ENCODE data around the gene ROBO1.
A peak's percentile ranks its signal among the peaks of the same experiment; 100 is the strongest.

ROBO1 gene

DNA sequence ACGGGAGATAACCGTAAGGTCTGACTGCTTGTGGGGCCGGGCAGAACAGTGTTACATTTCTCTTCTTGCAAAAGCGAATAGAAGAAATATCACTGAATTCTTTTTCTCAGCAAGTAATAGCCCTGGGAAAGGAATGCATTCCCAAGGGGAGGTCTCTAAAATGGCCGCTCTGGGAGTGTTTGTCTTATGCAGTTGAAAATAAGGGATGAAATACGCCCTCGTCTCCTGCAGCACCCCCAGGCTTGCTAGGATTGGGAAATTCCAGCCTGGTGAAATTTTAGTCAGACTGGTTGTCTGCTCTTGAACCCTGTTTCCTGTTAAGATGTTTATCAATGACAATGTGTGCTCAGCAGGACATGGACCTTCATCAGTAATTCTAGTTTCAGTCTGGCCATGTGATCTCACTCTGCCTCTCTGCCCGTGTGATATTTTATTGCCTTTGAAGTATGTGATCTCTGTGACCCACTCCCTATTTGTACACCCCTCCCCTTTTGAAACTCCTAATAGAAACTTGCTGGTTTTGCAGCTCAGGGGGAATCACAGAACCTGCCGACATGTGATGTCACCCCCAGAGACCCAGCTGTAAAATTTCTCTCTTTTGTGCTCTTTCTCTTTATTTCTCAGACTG is 715.6 kb downstream of the ROBO1 start:
- Mint-ChIP-seq H3K4me1 (ENCODE audit: low read depth) (no peaks in the 10 kb centered on the region), H3K27ac (no peak overlapping the region), H3K9me3 (ENCODE audit: low read depth) (peaks cover 39% of the 10 kb centered on the region), H3K27me3 (no peaks in the 10 kb centered on the region), H3K36me3 (no peaks in the 10 kb centered on the region), H3K4me3 (no peak overlapping the region)

DNA sequence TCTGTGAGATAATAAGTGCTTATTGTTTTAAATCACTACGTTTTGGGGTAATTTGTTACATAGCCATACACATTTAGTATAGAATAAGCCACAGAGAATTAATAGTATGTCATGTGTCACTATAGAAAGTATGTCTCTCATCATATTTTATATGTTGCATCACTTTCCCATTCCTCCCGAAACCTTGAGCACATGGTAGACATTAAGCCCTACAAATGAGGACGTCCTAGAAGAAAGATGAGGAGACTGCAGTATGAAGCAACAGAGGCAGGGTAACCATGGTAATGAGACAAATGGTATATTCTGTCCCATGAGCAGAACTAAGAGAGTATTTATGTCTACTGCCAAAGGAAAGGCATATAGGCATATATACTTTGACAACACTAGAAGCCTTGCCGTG is 720.2 kb downstream of the ROBO1 start:
- no peaks in the 10 kb centered on the region for H3K36me3 Mint-ChIP-seq
- peaks cover 24% of the 10 kb centered on the region for H3K9me3 Mint-ChIP-seq (ENCODE audit: low read depth)
- H3K4me1 Mint-ChIP-seq (ENCODE audit: low read depth): no peaks in the 10 kb centered on the region
- no peak overlapping the region for H3K27ac Mint-ChIP-seq
- no peak overlapping the region for H3K4me3 Mint-ChIP-seq
- H3K27me3 Mint-ChIP-seq: no peaks in the 10 kb centered on the region

DNA sequence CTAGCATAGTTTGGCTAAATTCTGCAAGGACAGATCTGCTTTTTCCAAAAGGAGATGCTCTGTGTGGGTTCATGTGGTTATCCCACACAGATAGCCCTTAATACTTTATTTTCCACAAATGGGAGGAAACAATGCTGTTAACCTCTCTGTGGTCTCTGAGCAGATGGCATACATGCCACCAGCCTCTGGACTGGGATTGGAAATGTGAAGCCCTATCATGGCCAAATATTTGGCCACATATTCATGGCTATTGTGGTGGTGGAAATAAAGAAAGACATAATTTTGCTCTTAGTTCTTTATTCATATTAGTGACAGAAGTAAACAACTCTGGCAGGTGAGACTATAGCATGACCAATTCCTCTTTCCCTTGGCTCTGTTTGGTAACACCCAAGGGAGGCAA is 726.2 kb downstream of the ROBO1 start:
- no peak overlapping the region for H3K27ac Mint-ChIP-seq
- no peaks in the 10 kb centered on the region for H3K36me3 Mint-ChIP-seq
- H3K4me3 Mint-ChIP-seq: no peak overlapping the region
- no peaks in the 10 kb centered on the region for H3K4me1 Mint-ChIP-seq (ENCODE audit: low read depth)
- no peaks in the 10 kb centered on the region for H3K27me3 Mint-ChIP-seq
- H3K9me3 Mint-ChIP-seq (ENCODE audit: low read depth): peaks cover 10% of the 10 kb centered on the region

DNA sequence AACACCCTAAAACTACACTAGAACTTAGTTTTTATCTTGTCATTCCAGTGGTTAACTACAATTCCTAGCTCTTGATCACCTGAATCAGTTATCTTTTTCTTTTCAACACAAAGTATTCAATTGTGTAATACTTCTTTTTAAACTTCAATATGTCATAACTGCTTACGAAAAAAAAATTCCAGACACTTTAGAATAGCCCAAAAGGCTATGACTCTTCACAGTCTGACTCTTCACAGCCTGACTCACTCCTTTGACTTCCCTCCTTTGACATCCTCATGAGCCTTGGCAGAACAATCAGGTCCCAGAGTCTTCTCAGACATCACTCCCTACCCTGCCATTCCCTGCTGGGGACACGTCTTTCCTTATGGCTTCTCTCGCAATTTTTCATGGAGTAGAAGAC is 727.1 kb downstream of the ROBO1 start:
- H3K36me3 Mint-ChIP-seq: no peaks in the 10 kb centered on the region
- H3K27me3 Mint-ChIP-seq: no peaks in the 10 kb centered on the region
- peaks cover 10% of the 10 kb centered on the region for H3K9me3 Mint-ChIP-seq (ENCODE audit: low read depth)
- H3K4me1 Mint-ChIP-seq (ENCODE audit: low read depth): no peaks in the 10 kb centered on the region
- H3K4me3 Mint-ChIP-seq: no peak overlapping the region
- H3K27ac Mint-ChIP-seq: no peak overlapping the region

DNA sequence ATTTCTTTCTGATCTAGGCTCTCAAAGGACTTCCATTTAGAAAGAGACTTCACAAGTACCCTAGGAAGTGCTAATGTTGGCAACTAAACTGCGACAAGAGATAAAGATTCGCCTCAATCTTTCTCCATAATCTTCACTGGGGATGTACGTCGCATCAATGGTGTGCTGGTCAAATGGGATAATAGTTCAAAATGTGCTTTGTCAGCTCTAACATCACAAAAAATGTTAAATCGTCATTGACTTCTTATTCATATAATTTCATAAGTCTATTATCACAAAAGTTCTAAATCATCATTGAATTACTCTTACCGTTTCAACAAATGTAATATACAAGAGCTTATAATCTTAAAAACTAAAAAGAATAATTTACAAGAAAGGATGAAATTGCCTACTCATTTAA is 727.7 kb downstream of the ROBO1 start:
- Mint-ChIP-seq H3K9me3 (ENCODE audit: low read depth) (peaks cover 10% of the 10 kb centered on the region), H3K36me3 (no peaks in the 10 kb centered on the region), H3K4me3 (no peak overlapping the region), H3K27ac (no peak overlapping the region), H3K4me1 (ENCODE audit: low read depth) (no peaks in the 10 kb centered on the region), H3K27me3 (no peaks in the 10 kb centered on the region)

DNA sequence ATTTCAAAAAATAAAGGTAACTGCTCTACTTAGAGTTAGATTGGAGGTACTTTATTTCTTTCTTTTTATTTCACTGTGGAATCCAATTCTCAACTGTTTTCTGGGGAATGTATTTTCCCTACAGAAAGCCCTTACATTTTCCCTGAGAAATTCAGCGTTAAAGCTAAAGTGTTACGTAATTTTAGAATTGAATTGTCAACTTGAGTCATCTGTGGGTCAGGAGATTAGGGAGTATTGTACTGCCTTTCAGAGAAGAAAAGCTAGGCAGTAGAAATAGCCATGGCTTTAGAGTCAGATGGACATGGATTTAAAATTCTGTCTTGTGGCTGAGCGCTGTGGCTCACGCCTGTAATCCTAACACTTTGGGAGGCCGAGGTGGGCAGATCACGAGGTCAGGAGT is 728.6 kb downstream of the ROBO1 start:
- no peak overlapping the region for H3K27ac Mint-ChIP-seq

DNA sequence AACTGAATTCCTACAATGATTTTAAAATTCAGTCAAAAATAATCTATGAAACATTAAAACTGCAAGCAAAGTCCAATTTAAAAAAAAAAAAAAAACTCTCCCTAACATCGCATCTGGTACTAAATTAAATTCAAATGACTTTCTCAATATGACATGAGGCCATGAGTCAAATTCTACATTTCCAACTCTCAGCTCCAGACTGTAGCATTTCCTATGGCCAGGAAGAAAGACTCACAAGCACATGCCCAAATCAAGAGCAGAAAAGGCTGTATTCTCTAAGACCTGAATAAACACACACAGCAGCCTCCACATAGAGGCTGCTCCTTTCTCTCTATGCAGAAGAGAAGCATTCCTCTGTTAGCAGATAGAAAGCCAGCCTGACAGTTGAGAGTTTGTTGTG is 729.2 kb downstream of the ROBO1 start:
- Mint-ChIP-seq H3K9me3 (ENCODE audit: low read depth) (peaks cover 10% of the 10 kb centered on the region), H3K27me3 (no peaks in the 10 kb centered on the region), H3K27ac (no peak overlapping the region), H3K4me1 (ENCODE audit: low read depth) (no peaks in the 10 kb centered on the region), H3K4me3 (no peak overlapping the region), H3K36me3 (no peaks in the 10 kb centered on the region)

More for the DNA sequence above, 728.6 kb downstream of the ROBO1 start:
- no peaks in the 10 kb centered on the region for H3K27me3 Mint-ChIP-seq
- no peak overlapping the region for H3K4me3 Mint-ChIP-seq
- no peaks in the 10 kb centered on the region for H3K4me1 Mint-ChIP-seq (ENCODE audit: low read depth)
- H3K36me3 Mint-ChIP-seq: no peaks in the 10 kb centered on the region
- H3K9me3 Mint-ChIP-seq (ENCODE audit: low read depth): peaks cover 10% of the 10 kb centered on the region

DNA sequence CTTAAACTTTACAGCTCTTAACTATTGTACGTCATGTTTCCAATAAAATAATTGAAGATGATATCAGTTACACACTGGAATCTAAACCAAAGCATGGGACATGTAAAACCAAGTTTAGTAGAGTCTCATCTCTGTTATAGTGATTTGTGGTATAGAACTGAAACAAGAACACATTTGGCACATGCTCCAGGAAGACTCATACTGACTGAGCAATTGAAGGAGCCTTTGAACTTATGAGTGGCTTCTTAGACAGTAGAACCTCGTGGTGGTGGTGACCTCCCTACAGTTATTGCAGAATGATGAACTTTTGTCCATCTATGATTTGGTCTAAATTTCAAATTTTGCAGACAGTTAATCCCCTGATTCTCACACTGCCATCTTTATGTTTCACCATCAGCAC is 729.7 kb downstream of the ROBO1 start:
- H3K4me3 Mint-ChIP-seq: no peak overlapping the region
- peaks cover 10% of the 10 kb centered on the region for H3K9me3 Mint-ChIP-seq (ENCODE audit: low read depth)
- no peaks in the 10 kb centered on the region for H3K27me3 Mint-ChIP-seq
- H3K36me3 Mint-ChIP-seq: no peaks in the 10 kb centered on the region
- no peak overlapping the region for H3K27ac Mint-ChIP-seq
- no peaks in the 10 kb centered on the region for H3K4me1 Mint-ChIP-seq (ENCODE audit: low read depth)

DNA sequence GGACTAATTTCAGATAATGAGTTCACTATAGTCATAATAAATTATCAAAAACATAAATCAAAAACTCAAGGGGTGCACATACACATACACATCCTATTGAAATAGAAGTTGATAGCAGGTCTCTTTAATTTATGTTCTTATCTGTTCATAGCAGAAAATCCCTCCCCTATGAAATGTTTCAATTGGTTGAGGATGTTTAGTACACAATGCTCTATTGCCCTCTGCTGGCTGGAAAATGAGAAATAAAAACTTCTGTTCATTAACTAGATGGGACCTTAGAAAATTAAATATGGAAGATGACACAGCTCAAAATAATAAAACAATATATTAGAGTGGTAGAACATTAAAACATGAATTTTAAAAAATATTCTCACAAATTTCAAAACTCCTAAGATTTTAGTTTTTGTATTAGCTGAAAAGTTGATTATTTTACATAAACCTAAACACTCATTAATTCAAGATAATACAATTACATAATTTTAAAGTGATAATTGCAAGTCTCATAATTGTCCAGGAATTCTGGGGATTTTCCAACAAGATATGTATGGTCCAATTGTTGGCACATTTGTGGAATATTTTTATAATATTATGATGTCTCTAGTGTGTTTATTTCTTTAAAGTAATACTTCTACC is 735.0 kb downstream of the ROBO1 start:
- no peaks in the 10 kb centered on the region for H3K27me3 Mint-ChIP-seq
- H3K4me3 Mint-ChIP-seq: no peak overlapping the region
- no peaks in the 10 kb centered on the region for H3K9me3 Mint-ChIP-seq (ENCODE audit: low read depth)
- H3K36me3 Mint-ChIP-seq: no peaks in the 10 kb centered on the region
- H3K4me1 Mint-ChIP-seq (ENCODE audit: low read depth): no peaks in the 10 kb centered on the region
- H3K27ac Mint-ChIP-seq: no peak overlapping the region

DNA sequence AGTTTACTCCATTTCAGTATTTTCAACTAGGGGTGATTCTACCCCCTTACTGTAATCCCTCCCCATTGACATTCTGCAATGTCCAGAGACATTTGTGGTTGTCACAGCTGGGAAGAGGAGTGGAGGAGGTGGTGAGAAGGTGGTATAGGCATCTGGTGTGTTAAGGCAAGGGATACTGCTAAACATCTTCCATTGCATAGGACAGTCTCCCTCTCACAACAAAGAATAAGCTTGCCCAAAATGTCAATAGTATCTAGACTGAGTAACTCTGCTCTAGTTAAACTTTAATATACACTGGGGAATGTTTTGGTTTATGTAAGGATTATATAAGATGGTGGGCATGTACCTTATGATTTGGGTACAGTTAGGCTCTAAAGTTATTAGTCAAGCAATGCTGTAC is 737.6 kb downstream of the ROBO1 start:
- Mint-ChIP-seq H3K36me3 (no peaks in the 10 kb centered on the region), H3K27ac (no peak overlapping the region), H3K4me1 (ENCODE audit: low read depth) (no peaks in the 10 kb centered on the region), H3K9me3 (ENCODE audit: low read depth) (no peaks in the 10 kb centered on the region), H3K27me3 (no peaks in the 10 kb centered on the region), H3K4me3 (no peak overlapping the region)

DNA sequence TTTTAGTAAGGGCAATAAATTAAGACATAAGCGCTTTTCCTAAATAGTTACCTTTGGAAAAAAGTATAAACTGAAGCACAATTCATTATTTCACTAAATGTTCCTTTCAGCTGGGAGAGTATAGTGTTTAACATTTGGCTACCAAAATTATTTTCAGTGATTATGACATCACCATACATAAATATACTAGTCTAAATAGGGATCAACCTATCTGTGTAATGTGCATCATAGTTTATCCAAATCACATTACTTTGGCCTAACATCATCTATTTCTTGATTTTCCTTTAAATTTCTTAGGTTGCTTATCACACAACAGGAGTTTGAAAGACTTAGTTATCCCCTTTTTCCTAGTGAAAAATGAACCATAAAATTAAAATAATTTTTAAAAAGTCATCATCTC is 738.9 kb downstream of the ROBO1 start:
- Mint-ChIP-seq H3K36me3 (no peaks in the 10 kb centered on the region), H3K27ac (no peak overlapping the region), H3K4me1 (ENCODE audit: low read depth) (no peaks in the 10 kb centered on the region), H3K9me3 (ENCODE audit: low read depth) (no peaks in the 10 kb centered on the region), H3K4me3 (no peak overlapping the region), H3K27me3 (no peaks in the 10 kb centered on the region)

DNA sequence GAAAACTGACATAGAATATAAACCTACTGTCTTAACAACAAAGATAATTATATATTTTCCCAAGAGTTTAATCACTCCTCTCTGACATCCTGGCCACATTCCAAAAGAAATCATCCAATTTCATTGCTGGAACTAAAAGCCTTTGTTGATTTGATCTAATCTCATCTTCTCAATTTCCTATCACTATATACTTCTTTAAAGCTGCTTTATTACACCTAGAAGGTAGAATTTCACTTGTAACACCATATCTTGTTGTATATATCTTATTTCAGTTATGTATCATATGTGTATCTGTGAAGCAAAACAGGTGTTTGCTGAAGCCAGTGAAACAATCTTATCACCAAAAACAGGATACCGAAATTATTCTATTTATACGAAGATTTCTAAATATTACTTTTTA is 740.2 kb downstream of the ROBO1 start:
- Mint-ChIP-seq H3K27ac (no peak overlapping the region), H3K27me3 (no peaks in the 10 kb centered on the region), H3K36me3 (no peaks in the 10 kb centered on the region), H3K4me3 (no peak overlapping the region), H3K4me1 (ENCODE audit: low read depth) (no peaks in the 10 kb centered on the region), H3K9me3 (ENCODE audit: low read depth) (no peaks in the 10 kb centered on the region)

DNA sequence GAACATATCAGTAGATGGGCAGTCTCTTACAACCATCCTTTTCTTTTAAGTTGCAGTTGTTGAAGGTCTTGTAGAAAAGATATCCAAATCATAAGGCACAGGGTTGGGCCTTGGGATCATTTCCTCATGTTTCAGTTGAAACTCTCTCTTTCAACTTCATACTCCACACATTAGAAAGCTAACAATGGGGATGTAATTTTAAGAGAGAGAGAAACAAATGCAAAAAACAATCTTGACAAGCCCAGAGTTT is 747.9 kb downstream of the ROBO1 start:
- Mint-ChIP-seq H3K36me3 (no peaks in the 10 kb centered on the region), H3K27me3 (peaks cover 12% of the 10 kb centered on the region), H3K4me3 (peak overlapping the region; percentile 75), H3K9me3 (ENCODE audit: low read depth) (peaks cover 3% of the 10 kb centered on the region), H3K27ac (peak overlapping the region; percentile 22), H3K4me1 (ENCODE audit: low read depth) (peaks cover 3% of the 10 kb centered on the region)

DNA sequence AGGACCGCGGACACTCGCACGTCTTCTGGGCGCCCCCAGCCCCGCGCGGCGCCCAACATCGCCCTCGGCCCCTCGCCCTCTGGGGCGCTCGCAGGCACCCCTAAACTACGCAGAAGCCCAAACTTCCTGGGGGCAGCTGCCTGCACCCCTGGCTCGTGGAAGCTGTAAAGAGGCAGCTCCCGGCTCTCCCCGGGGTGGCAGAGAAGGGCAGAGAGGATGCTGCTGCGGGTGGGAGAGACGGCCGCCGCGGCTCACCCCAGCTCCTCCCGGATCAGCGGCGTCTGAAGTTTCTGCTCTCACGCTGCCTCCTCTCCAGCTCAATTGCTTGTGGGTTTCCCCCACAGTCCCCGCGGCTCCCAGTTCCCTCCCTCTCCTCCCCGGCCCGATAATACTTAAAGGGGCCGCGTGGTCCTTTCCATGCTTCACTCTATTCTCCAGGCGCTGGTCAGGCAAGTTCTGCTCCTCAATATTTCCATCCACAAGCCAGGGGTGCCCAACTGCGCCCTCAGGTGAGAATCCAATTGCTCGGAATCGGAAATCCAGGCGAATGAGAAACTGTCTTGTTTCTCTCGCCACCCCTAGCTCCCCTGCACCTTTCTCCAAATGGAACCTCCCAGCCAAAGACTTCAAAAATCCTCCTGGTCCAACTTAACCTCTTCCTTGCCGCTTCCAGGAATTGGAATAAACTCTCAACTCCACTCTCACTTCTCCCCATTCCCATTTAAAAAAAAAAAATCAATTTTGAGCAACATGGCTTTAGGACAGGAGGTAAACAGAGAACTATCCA is 748.5 kb downstream of the ROBO1 start:
- Mint-ChIP-seq H3K4me1 (ENCODE audit: low read depth) (peaks cover 3% of the 10 kb centered on the region), H3K27ac (peak overlapping the region; percentile 22), H3K36me3 (no peaks in the 10 kb centered on the region), H3K27me3 (peaks cover 12% of the 10 kb centered on the region), H3K9me3 (ENCODE audit: low read depth) (peaks cover 3% of the 10 kb centered on the region), H3K4me3 (peak overlapping the region; percentile 75)

DNA sequence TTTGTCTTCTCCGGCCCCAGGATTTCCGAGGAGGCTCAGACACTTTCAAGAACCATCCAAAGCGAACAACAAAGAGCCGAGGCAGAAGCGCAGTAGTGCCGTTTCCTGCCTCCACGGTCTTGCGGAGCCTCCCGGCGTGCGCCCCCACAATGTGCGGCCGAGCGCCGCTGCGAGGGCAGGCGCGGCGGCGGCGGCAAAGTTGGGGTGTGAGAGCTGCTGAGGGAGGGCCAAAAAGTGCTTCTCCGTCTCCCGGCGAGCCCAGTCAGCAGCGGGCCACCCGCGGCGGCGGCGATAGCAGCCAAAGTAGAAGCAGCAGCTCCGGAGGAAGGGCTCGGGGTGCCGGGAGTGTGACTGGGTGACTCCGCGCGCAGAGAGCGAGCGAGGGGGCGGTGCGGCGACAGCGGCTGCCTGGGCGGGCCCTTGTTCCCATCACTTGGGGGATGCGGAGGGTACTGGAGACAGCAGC is 749.1 kb downstream of the ROBO1 start:
- Mint-ChIP-seq H3K4me3 (no peak overlapping the region), H3K27ac (no peak overlapping the region), H3K9me3 (ENCODE audit: low read depth) (peaks cover 4% of the 10 kb centered on the region), H3K27me3 (peaks cover 12% of the 10 kb centered on the region), H3K36me3 (no peaks in the 10 kb centered on the region), H3K4me1 (ENCODE audit: low read depth) (peaks cover 3% of the 10 kb centered on the region)
